GM23338 (cell line): Measurements from ENCODE around the gene PRKCQ. TPM values are rescaled to one million over a fixed set of nuclear protein-coding genes. Genes with fewer than 3 reads are reported as not detected.
"Not testable (repeated sequence)": the region's sequence is repeated elsewhere in the genome, so short reads cannot be mapped to it uniquely, and the experiment has no call there.

Experiments used
- ATAC-seq: fragments of 200-7000 bp; cut with Tn5 transposase; 3 replicates; pipeline ENCODE4 v1.9.1; 2020
- DNase-seq: peaks from one replicate; pipeline ENCODE4 v3.0.0-alpha.2; 2015; ENCODE audit warnings: low spot score
- H2AFZ ChIP-seq: fragments of 200-600 bp; sonication (generic); 2 replicates; pipeline ENCODE4 v1.8.0; 2016; ENCODE audit warnings: antibody characterized with exemption, mild to moderate bottlenecking, moderate library complexity
- H3F3A ChIP-seq: fragments of 200-600 bp; sonication (generic); replicated peaks from 2 replicates; pipeline ENCODE4 v1.8.0; 2017; ENCODE audit warnings: antibody characterized with exemption, mixed run types, low read depth
- H3K27ac ChIP-seq: fragments of 200-600 bp; sonication (generic); 2 replicates; pipeline ENCODE4 v1.6.1; 2016; ENCODE audit warnings: low read depth
- H3K27me3 ChIP-seq: fragments of 200-600 bp; sonication (generic); 2 replicates; pipeline ENCODE4 v1.8.0; 2016; ENCODE audit warnings: mild to moderate bottlenecking, mixed run types, moderate library complexity; ENCODE audit not compliant: insufficient read depth
- H3K36me3 ChIP-seq: fragments of 200-600 bp; sonication (generic); 2 replicates; pipeline ENCODE4 v1.8.0; 2016; ENCODE audit warnings: mild to moderate bottlenecking; ENCODE audit not compliant: insufficient read depth
- H3K4me1 ChIP-seq: fragments of 200-600 bp; sonication (generic); 2 replicates; pipeline ENCODE4 v1.8.0; 2016; ENCODE audit warnings: mild to moderate bottlenecking, moderate library complexity; ENCODE audit not compliant: insufficient read depth
- H3K4me2 ChIP-seq: fragments of 200-600 bp; sonication (generic); 2 replicates; pipeline ENCODE4 v1.7.1; 2017; ENCODE audit warnings: mixed run types
- H3K4me3 ChIP-seq: fragments of 200-600 bp; sonication (generic); 2 replicates; pipeline ENCODE4 v1.6.1; 2016; ENCODE audit warnings: mixed run types
- H3K79me2 ChIP-seq: fragments of 200-600 bp; sonication (generic); replicated peaks from 2 replicates; pipeline ENCODE4 v1.8.0; 2017; ENCODE audit warnings: mild to moderate bottlenecking; ENCODE audit not compliant: insufficient read depth
- H3K9me2 ChIP-seq: fragments of 200-600 bp; sonication (generic); 2 replicates; pipeline ENCODE4 v1.8.0; 2017; ENCODE audit not compliant: insufficient read depth
- H4K20me1 ChIP-seq: fragments of 200-600 bp; sonication (generic); replicated peaks from 2 replicates; pipeline ENCODE4 v1.8.0; 2017; ENCODE audit warnings: mild to moderate bottlenecking; ENCODE audit not compliant: insufficient read depth
- H3K27ac Mint-ChIP-seq: 2 replicates; pipeline ENCODE4 v1.8.0; 2020; ENCODE audit warnings: inconsistent platforms, mild to moderate bottlenecking, moderate library complexity, mixed read lengths
- H3K27me3 Mint-ChIP-seq: 3 replicates; pipeline ENCODE4 v1.8.0; 2022; ENCODE audit warnings: low read depth, mild to moderate bottlenecking, moderate library complexity, mixed read lengths, inconsistent platforms; ENCODE audit not compliant: insufficient read depth, poor library complexity
- H3K36me3 Mint-ChIP-seq: 3 replicates; pipeline ENCODE4 v1.8.0; 2021; ENCODE audit warnings: low read depth, mild to moderate bottlenecking, inconsistent platforms, moderate library complexity, mixed read lengths
- H3K4me1 Mint-ChIP-seq: 3 replicates; pipeline ENCODE4 v1.8.0; 2020; ENCODE audit warnings: mild to moderate bottlenecking, inconsistent platforms, mixed read lengths
- H3K4me3 Mint-ChIP-seq: 3 replicates; pipeline ENCODE4 v1.8.0; 2021; ENCODE audit warnings: moderate library complexity, mild to moderate bottlenecking, inconsistent platforms, mixed read lengths
- H3K9me3 Mint-ChIP-seq: 3 replicates; pipeline ENCODE4 v1.8.0; 2020; ENCODE audit warnings: moderate library complexity, mild to moderate bottlenecking, inconsistent platforms, mixed read lengths
- EZH2phosphoT487 ChIP-seq: fragments of 200-600 bp; sonication (generic); IDR thresholded peaks from one replicate; pipeline ENCODE4 v1.8.1; 2018; ENCODE audit warnings: antibody characterized with exemption; ENCODE audit not compliant: unreplicated experiment
- JUNB ChIP-seq: IDR thresholded peaks from one replicate; pipeline ENCODE4 v1.6.1; 2016; ENCODE audit warnings: antibody characterized with exemption; ENCODE audit not compliant: unreplicated experiment
- NANOG ChIP-seq: IDR thresholded peaks from 2 replicates; pipeline ENCODE4 v1.6.1; 2016; ENCODE audit warnings: antibody characterized with exemption, borderline replicate concordance
- REST ChIP-seq: IDR thresholded peaks from one replicate; pipeline ENCODE4 v1.6.1; 2018; ENCODE audit warnings: antibody characterized with exemption; ENCODE audit not compliant: unreplicated experiment
- STAT1 ChIP-seq: IDR thresholded peaks from one replicate; pipeline ENCODE4 v1.6.1; 2016; ENCODE audit warnings: antibody characterized with exemption; ENCODE audit not compliant: unreplicated experiment
- ZNF114 ChIP-seq: fragments of 250-450 bp; sonication (Bioruptor Pico); IDR thresholded peaks from 2 replicates; pipeline ENCODE4 v1.5.0; 2020; ENCODE audit warnings: mild to moderate bottlenecking, moderate library complexity
- ZNF331 ChIP-seq: fragments of 250-450 bp; sonication (Bioruptor Pico); IDR thresholded peaks from 2 replicates; pipeline ENCODE4 v1.5.0; 2020; ENCODE audit warnings: low read depth, mild to moderate bottlenecking, moderate library complexity
- polyA plus RNA-seq: library from polyadenylated mRNA; unstranded; fragments of >200 nt; fragmentation: Nextera tagmentation; extraction: Ambion mirVana; gene quantifications from 2 replicates; pipeline ENCODE4 v1.2.1, GENCODE V29; 2016
- total RNA-seq: library from RNA; depleted of rRNA; stranded (reverse); fragments of >200 nt; shearing (Covaris generic); gene quantifications from 2 replicates; pipeline ENCODE4 v1.2.3, GENCODE V29; 2014
- TF ChIP-seq, protein P1 (sequence below): IDR thresholded peaks from 2 replicates; pipeline ENCODE4 v1.6.1; 2016; ENCODE audit warnings: antibody characterized with exemption
- TF ChIP-seq, protein P2 (sequence below), 2 experiments: fragments of 200-600 bp in 1 of 2; sonication (generic) in 1 of 2; conservative IDR thresholded peaks; 2 replicates each; pipeline versions ENCODE4 v1.5.1 to v1.6.1; 2016 to 2017; ENCODE audit warnings: antibody characterized with exemption in 2 of 2, low read depth in 2 of 2, mild to moderate bottlenecking in 2 of 2, moderate library complexity in 1 of 2

The PRKCQ gene
- total and polyA plus RNA-seq, 2 experiments from 2014 or later: 12.6 to 28.5 TPM

- no peak for TF ChIP-seq REST
- TF ChIP-seq, protein P1, sequence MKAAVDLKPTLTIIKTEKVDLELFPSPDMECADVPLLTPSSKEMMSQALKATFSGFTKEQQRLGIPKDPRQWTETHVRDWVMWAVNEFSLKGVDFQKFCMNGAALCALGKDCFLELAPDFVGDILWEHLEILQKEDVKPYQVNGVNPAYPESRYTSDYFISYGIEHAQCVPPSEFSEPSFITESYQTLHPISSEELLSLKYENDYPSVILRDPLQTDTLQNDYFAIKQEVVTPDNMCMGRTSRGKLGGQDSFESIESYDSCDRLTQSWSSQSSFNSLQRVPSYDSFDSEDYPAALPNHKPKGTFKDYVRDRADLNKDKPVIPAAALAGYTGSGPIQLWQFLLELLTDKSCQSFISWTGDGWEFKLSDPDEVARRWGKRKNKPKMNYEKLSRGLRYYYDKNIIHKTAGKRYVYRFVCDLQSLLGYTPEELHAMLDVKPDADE: no peak
- TF ChIP-seq JUNB: no peak
- TF ChIP-seq, protein P2, sequence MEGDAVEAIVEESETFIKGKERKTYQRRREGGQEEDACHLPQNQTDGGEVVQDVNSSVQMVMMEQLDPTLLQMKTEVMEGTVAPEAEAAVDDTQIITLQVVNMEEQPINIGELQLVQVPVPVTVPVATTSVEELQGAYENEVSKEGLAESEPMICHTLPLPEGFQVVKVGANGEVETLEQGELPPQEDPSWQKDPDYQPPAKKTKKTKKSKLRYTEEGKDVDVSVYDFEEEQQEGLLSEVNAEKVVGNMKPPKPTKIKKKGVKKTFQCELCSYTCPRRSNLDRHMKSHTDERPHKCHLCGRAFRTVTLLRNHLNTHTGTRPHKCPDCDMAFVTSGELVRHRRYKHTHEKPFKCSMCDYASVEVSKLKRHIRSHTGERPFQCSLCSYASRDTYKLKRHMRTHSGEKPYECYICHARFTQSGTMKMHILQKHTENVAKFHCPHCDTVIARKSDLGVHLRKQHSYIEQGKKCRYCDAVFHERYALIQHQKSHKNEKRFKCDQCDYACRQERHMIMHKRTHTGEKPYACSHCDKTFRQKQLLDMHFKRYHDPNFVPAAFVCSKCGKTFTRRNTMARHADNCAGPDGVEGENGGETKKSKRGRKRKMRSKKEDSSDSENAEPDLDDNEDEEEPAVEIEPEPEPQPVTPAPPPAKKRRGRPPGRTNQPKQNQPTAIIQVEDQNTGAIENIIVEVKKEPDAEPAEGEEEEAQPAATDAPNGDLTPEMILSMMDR (conservative IDR thresholded peaks at IDR 0.05; ENCODE audit: low read depth in 2 of 2): no peak
These were observed 198.0 kb downstream of the PRKCQ start (continued) for GRCh38 chr10:6382081-6382480.

DNA sequence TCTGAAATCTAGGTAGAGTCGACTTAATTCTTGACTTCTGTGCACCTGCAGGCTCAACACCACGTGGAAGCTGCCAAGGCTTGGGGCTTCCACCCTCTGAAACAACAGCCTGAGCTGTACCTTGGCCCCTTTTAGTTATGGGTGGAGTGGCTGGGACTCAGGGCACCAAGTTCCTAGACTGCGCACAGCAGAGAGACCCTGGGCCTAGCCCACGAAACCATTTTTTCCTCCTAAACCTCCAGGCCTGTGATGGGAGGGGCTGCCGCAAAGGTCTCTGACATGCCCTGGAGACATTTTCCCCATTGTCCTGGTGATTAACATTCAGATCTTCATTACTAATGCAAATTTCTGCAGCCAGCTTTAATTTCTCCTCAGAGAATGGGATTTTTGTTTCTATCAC is 199.6 kb downstream of the PRKCQ start:
- H3K27ac Mint-ChIP-seq, H3K4me2 ChIP-seq, H3K36me3 ChIP-seq, H3K27me3 ChIP-seq, H3K4me1 ChIP-seq, H3K9me2 ChIP-seq, H3F3A ChIP-seq, H3K4me1 Mint-ChIP-seq, H3K79me2 ChIP-seq, ATAC-seq, DNase-seq, H3K4me3 ChIP-seq, H2AFZ ChIP-seq, H3K4me3 Mint-ChIP-seq, H4K20me1 ChIP-seq, H3K27me3 Mint-ChIP-seq, H3K27ac ChIP-seq: not testable (repeated sequence)
- Mint-ChIP-seq H3K36me3 (peaks cover 51% of the 10 kb centered on the region), H3K9me3 (peaks cover 57% of the 10 kb centered on the region)

GRCh38 chr10:6379015-6379776 is 200.9 kb downstream of the PRKCQ start:
- no peak overlapping the region for H3K4me2 ChIP-seq
- DNase-seq (no peak), ATAC-seq (no peak)
- H3K4me1 ChIP-seq: no peaks in the 10 kb centered on the region
- no peaks in the 10 kb centered on the region for H3K27me3 ChIP-seq
- H3K4me3 Mint-ChIP-seq: no peak overlapping the region
- H3K9me2 ChIP-seq: 0 out of 2 replicates have a peak, but pooled peaks cover 6% of the 10 kb centered on the region
- no peak overlapping the region for H3K27ac Mint-ChIP-seq
- H3K36me3 Mint-ChIP-seq: peaks cover 51% of the 10 kb centered on the region
- H3K27me3 Mint-ChIP-seq: peaks cover 7% of the 10 kb centered on the region
- no peak for TF ChIP-seq NANOG
- no peak for TF ChIP-seq ZNF114 (CRISPR knock-in tag)
- no peak for TF ChIP-seq REST
- no peak for TF ChIP-seq EZH2phosphoT487
- no peak for TF ChIP-seq ZNF331
- TF ChIP-seq, protein P2 (conservative IDR thresholded peaks at IDR 0.05; ENCODE audit: low read depth in 2 of 2): no peak
- TF ChIP-seq STAT1: no peak
- no peak overlapping the region for H3K27ac ChIP-seq
- H3K36me3 ChIP-seq: peaks cover 4% of the 10 kb centered on the region; the same call in 1 of the 2 replicates
- H3K4me1 Mint-ChIP-seq: peaks cover 3% of the 10 kb centered on the region; the same call in 1 of the 3 replicates
- H3K9me3 Mint-ChIP-seq: peaks cover 57% of the 10 kb centered on the region
- H2AFZ ChIP-seq: no peak overlapping the region
- H3K79me2 ChIP-seq: no peaks in the 10 kb centered on the region
- no peaks in the 10 kb centered on the region for H3F3A ChIP-seq
- no peak overlapping the region for H3K4me3 ChIP-seq
- no peaks in the 10 kb centered on the region for H4K20me1 ChIP-seq
